ENCODE measurements around the gene CTDSPL.

Gene CTDSPL

DNA sequence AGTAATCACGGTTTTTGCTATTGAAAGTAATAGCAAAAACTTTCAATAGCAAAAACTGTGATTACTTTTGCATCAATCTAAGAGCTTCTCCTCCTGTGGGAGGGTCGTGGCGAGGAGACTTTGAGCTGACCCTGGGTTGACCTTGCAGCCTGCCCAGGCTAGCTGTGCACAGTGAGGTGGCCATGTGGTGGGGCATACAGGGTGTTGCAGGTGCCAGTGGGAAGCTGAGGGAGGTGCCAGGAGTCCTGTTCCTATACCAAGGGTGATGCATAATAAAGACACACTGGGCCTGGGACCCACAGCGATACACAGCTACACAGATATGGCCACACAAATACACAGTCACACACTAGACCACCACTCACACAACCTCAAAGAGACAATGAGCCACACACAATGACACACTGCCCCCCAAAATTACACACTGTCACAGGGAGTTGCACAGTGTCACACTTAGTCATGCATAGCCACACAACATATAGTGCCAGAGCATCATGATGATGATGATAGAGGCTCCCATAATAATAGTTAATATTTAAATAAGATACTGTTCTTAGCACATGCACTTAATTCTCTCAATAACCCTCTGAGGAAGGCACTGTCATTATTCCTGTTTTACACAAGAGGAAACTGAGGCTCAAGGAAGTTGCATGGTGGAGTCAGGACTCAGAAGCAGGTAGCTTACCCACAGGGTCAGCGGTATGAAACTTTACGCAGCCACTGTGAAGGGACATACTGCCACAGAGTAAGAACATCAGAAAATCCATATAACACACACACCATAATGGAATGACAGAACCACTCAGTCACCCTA lies 161.4 kb downstream of the CTDSPL start:
- DNase-seq (ENCODE audit: low spot score), result no peak
- TF ChIP-seq, protein P1, sequence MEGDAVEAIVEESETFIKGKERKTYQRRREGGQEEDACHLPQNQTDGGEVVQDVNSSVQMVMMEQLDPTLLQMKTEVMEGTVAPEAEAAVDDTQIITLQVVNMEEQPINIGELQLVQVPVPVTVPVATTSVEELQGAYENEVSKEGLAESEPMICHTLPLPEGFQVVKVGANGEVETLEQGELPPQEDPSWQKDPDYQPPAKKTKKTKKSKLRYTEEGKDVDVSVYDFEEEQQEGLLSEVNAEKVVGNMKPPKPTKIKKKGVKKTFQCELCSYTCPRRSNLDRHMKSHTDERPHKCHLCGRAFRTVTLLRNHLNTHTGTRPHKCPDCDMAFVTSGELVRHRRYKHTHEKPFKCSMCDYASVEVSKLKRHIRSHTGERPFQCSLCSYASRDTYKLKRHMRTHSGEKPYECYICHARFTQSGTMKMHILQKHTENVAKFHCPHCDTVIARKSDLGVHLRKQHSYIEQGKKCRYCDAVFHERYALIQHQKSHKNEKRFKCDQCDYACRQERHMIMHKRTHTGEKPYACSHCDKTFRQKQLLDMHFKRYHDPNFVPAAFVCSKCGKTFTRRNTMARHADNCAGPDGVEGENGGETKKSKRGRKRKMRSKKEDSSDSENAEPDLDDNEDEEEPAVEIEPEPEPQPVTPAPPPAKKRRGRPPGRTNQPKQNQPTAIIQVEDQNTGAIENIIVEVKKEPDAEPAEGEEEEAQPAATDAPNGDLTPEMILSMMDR (IDR thresholded peaks at IDR 0.05; ENCODE audit: borderline replicate concordance, control extremely low read depth, extremely low read depth, insufficient read depth, missing control alignments), result no peak
- in situ Hi-C loops (cut with MboI; ENCODE audit: low sequenced_read_pairs, unreplicated experiment), result no loop called here

- in situ Hi-C loops (cut with MboI; ENCODE audit: low sequenced_read_pairs, unreplicated experiment), result no loop called here
- DNase-seq (ENCODE audit: low spot score), result no peak
- TF ChIP-seq, protein P1 (IDR thresholded peaks at IDR 0.05; ENCODE audit: borderline replicate concordance, control extremely low read depth, extremely low read depth, insufficient read depth, missing control alignments), result no peak
Measured at GRCh38 chr3:38026856-38027255, 165.2 kb downstream of the CTDSPL start.

DNA sequence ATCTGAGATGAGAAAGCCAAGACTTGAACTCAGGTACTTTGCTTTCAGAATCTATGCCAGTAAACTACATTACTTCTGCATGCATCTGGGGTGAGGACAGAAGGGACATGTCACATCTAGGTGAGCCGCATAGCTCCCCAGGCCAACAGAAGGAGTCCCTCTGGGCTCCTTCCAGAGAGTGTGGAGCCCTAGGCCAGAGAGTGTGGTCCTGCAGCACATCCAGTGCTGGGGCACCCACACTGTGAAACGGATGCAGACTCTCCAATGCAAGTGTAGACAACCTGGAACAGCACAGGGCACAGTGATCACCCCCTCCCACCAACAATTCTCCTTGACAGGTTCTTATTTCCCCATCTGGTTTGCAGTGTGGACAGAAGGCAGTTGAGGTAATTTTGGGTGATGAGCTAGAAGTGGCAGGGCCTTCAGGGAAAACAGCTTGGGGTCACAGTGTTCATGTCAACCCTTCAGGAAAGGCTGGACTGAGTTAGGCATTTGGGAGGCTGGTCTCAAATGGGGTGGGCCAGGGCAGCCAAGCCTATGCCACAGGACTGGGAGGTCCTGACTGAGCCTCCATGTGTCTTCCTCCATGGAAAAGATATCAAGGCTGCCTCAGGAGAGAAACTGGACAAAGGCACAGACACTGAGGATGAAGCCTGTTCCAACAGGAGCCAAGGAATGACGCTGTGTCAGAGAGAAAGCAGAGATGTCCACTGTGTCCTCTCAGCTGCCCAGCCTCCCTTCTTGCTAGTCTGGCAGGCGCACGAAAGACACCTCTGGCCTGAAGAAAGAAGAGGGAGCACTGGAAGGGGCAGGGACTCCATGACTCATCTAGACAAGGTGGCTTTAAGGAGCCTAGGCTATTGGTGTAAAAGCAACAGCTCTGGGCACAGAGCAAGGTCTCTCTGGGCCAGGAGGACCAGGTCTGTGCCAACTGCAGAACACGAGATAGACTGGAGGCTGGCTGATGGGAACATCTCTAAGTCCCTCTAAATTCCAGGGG lies 166.1 kb downstream of the CTDSPL start:
- TF ChIP-seq, protein P1 (IDR thresholded peaks at IDR 0.05; ENCODE audit: borderline replicate concordance, control extremely low read depth, extremely low read depth, insufficient read depth, missing control alignments), result no peak
- in situ Hi-C loops (cut with MboI; ENCODE audit: low sequenced_read_pairs, unreplicated experiment), result no loop called here

GRCh38 chr3:38028621-38029361 lies 167.1 kb downstream of the CTDSPL start:
- TF ChIP-seq, protein P1 (IDR thresholded peaks at IDR 0.05; ENCODE audit: borderline replicate concordance, control extremely low read depth, extremely low read depth, insufficient read depth, missing control alignments), result no peak
- in situ Hi-C loops (cut with MboI; ENCODE audit: low sequenced_read_pairs, unreplicated experiment), result no loop called here
- DNase-seq (ENCODE audit: low spot score), result no peak

More for the DNA sequence above, 166.1 kb downstream of the CTDSPL start:
- DNase-seq (ENCODE audit: low spot score), result no peak

DNA sequence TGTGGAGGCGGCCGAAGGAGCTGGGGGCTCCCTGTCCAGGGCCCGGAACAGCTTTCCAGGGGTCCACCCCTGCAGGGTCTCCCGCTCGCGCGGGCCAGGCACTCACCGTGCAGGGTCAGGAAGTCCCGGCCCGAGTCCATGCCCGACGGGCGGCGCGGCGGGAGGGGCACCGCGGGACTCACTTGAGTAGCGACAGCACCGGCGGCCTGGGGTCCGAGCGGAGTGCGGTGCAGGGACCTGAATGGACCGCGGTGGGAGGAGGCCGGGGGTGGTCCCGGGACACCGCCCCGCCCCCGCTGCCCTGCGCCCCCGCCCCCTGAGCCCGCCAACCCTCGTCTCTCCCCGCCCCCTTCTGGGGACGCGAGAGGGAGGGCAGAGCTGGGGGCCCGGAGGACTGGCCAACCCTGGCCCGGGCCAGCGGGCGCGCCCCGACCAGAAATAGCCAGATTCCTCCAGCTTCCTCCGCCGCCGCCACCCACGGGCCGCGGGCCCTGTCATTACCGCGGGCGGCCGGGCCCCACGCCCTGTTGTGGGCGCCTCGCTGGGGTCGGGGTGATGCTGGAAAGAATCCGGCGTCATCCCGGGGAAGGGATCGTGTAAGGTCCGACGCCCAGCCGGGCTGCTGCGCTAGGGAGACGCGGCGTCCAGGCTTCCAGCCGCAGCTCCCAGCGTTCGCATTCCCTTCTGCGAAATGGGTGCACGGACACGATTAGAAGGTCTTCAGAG lies 167.9 kb downstream of the CTDSPL start, which contains the start of gene PLCD1:
TSS of gene PLCD1 (minus strand) at position 243 of the 726 bp plus-strand sequence. CDS start at position 140, 103 bp downstream.
- in situ Hi-C loops (cut with MboI; ENCODE audit: low sequenced_read_pairs, unreplicated experiment), result no loop called here
- DNase-seq (ENCODE audit: low spot score), result no peak
- TF ChIP-seq, protein P1 (IDR thresholded peaks at IDR 0.05; ENCODE audit: borderline replicate concordance, control extremely low read depth, extremely low read depth, insufficient read depth, missing control alignments), result no peak

All from GM13976 (cell line).